ENCODE data around the gene TEX28.
A peak's percentile ranks its signal among the peaks of the same experiment; 100 is the strongest.

Gene TEX28

GRCh38 chrX:154308108-154308946 is 13.4 kb upstream of the TEX28 start:
- TF ChIP-seq CTCF (IDR thresholded peaks at IDR 0.05; ENCODE audit: insufficient read depth, low read length, poor library complexity, severe bottlenecking) (peak; percentile 49), EZH2phosphoT487 (conservative IDR thresholded peaks at IDR 0.05; ENCODE audit: low read length) (no peak)
- Histone ChIP-seq H4K20me1 (ENCODE audit: low read depth, low read length) (no peaks in the 10 kb centered on the region), H3K27me3 (ENCODE audit: low read length) (no peaks in the 10 kb centered on the region), H3K4me3 (ENCODE audit: insufficient read depth, low read length, poor library complexity, severe bottlenecking) (no peak overlapping the region), H2AFZ (ENCODE audit: low read depth, low read length, severe bottlenecking) (no peak overlapping the region), H3K79me2 (ENCODE audit: insufficient read depth, low read length) (no peaks in the 10 kb centered on the region), H3K27ac (ENCODE audit: low read depth, low read length) (no peak overlapping the region), H3K36me3 (ENCODE audit: low read length) (no peaks in the 10 kb centered on the region), H3K9me3 (ENCODE audit: insufficient read depth, low read length) (no peaks in the 10 kb centered on the region), H3K4me2 (ENCODE audit: low read depth, low read length, poor library complexity, severe bottlenecking) (no peak overlapping the region), H3K9me2 (replicated peaks; ENCODE audit: insufficient read depth, low read length) (no peaks in the 10 kb centered on the region), H3K9ac (ENCODE audit: low read length) (no peak overlapping the region), H3F3A (ENCODE audit: insufficient read depth) (no peaks in the 10 kb centered on the region)

GRCh38 chrX:154307202-154307601 is 12.3 kb upstream of the TEX28 start:
- Histone ChIP-seq H3K9me2 (replicated peaks; ENCODE audit: insufficient read depth, low read length) (no peaks in the 10 kb centered on the region), H3F3A (ENCODE audit: insufficient read depth) (no peaks in the 10 kb centered on the region), H2AFZ (ENCODE audit: low read depth, low read length, severe bottlenecking) (no peak overlapping the region), H3K27me3 (ENCODE audit: low read length) (no peaks in the 10 kb centered on the region), H3K9me3 (ENCODE audit: insufficient read depth, low read length) (no peaks in the 10 kb centered on the region), H3K36me3 (ENCODE audit: low read length) (no peaks in the 10 kb centered on the region), H3K79me2 (ENCODE audit: insufficient read depth, low read length) (no peaks in the 10 kb centered on the region), H3K4me2 (ENCODE audit: low read depth, low read length, poor library complexity, severe bottlenecking) (no peak overlapping the region), H3K27ac (ENCODE audit: low read depth, low read length) (no peak overlapping the region), H4K20me1 (ENCODE audit: low read depth, low read length) (no peaks in the 10 kb centered on the region), H3K4me3 (ENCODE audit: insufficient read depth, low read length, poor library complexity, severe bottlenecking) (no peak overlapping the region), H3K9ac (ENCODE audit: low read length) (no peak overlapping the region)
- no peak for TF ChIP-seq EZH2phosphoT487 (conservative IDR thresholded peaks at IDR 0.05; ENCODE audit: low read length)
- no peak for TF ChIP-seq CTCF (IDR thresholded peaks at IDR 0.05; ENCODE audit: insufficient read depth, low read length, poor library complexity, severe bottlenecking)

- H3K27me3 ChIP-seq (ENCODE audit: low read length): no peaks in the 10 kb centered on the region
- no peaks in the 10 kb centered on the region for H3K79me2 ChIP-seq (ENCODE audit: insufficient read depth, low read length)
Measured at GRCh38 chrX:154305541-154306205, 10.7 kb upstream of the TEX28 start.

More at GRCh38 chrX:154305541-154306205, 10.7 kb upstream of the TEX28 start:
- Histone ChIP-seq H3K4me3 (ENCODE audit: insufficient read depth, low read length, poor library complexity, severe bottlenecking) (no peak overlapping the region), H3K4me2 (ENCODE audit: low read depth, low read length, poor library complexity, severe bottlenecking) (no peak overlapping the region), H3K9me3 (ENCODE audit: insufficient read depth, low read length) (no peaks in the 10 kb centered on the region), H3K9ac (ENCODE audit: low read length) (no peak overlapping the region), H2AFZ (ENCODE audit: low read depth, low read length, severe bottlenecking) (no peak overlapping the region), H4K20me1 (ENCODE audit: low read depth, low read length) (no peaks in the 10 kb centered on the region), H3K27ac (ENCODE audit: low read depth, low read length) (no peak overlapping the region), H3K36me3 (ENCODE audit: low read length) (no peaks in the 10 kb centered on the region), H3K9me2 (replicated peaks; ENCODE audit: insufficient read depth, low read length) (no peaks in the 10 kb centered on the region), H3F3A (ENCODE audit: insufficient read depth) (no peaks in the 10 kb centered on the region)
- no peak for TF ChIP-seq CTCF (IDR thresholded peaks at IDR 0.05; ENCODE audit: insufficient read depth, low read length, poor library complexity, severe bottlenecking)
- TF ChIP-seq EZH2phosphoT487 (conservative IDR thresholded peaks at IDR 0.05; ENCODE audit: low read length): no peak
